ENCODE measurements around the gene POFUT1. TPM values are rescaled to one million over a fixed set of nuclear protein-coding genes. Genes with fewer than 3 reads are reported as not detected.
"Not testable (repeated sequence)": the region's sequence is repeated elsewhere in the genome, so short reads cannot be mapped to it uniquely, and the experiment has no call there.

The POFUT1 gene
- total RNA-seq, 1 donor from 2014 or later: 28.9 TPM

DNA sequence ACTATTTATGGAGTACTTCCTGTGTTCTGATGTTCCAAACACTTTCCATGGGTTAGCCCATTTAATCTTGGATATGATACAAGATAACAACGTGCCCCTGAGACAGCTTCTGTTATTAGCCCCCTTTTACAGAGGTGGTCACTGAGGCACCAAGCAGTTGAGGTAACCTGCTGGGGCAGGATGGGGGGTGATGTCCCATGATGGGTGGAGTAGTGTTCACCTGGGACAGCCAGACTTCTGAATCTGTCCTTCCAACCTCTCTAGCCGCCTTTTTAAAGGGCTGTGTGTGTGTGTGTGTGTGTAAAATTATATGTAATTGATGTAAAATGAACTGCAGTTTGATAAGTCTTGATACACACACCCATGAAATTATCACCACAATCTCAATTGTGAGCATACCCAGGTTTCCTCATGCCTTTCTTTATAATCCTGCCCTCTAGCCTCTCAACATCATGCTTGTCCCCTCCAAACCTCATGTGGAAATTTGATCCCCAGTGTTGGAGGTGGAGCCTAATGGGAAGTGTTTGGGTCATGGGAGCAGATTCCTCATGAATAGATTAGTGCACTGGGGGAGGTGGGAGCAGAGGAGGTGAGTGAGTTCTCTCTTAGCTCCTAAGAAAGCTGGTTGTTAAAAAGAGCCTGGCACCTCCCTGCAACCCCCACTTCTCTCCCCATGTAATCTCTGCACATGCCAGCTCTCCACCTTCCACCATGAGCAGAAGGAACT is 39.3 kb upstream of the POFUT1 start:
- no peak for DNase-seq
- H3K36me3 ChIP-seq: peaks cover 28% of the 10 kb centered on the region
- H3K9me3 ChIP-seq (replicated peaks): no peaks in the 10 kb centered on the region
- TF ChIP-seq, protein P1, sequence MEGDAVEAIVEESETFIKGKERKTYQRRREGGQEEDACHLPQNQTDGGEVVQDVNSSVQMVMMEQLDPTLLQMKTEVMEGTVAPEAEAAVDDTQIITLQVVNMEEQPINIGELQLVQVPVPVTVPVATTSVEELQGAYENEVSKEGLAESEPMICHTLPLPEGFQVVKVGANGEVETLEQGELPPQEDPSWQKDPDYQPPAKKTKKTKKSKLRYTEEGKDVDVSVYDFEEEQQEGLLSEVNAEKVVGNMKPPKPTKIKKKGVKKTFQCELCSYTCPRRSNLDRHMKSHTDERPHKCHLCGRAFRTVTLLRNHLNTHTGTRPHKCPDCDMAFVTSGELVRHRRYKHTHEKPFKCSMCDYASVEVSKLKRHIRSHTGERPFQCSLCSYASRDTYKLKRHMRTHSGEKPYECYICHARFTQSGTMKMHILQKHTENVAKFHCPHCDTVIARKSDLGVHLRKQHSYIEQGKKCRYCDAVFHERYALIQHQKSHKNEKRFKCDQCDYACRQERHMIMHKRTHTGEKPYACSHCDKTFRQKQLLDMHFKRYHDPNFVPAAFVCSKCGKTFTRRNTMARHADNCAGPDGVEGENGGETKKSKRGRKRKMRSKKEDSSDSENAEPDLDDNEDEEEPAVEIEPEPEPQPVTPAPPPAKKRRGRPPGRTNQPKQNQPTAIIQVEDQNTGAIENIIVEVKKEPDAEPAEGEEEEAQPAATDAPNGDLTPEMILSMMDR (IDR thresholded peaks at IDR 0.05; ENCODE audit: borderline replicate concordance): no peak
- no peak overlapping the region for H3K27ac ChIP-seq (replicated peaks)
- H3K4me1 ChIP-seq: peaks cover 8% of the 10 kb centered on the region
- intact Hi-C loops (cut with micrococcal nuclease): no loop called here
- no peaks in the 10 kb centered on the region for H3K27me3 ChIP-seq (ENCODE audit: low read depth)
- H3K4me3 ChIP-seq: no peak overlapping the region

DNA sequence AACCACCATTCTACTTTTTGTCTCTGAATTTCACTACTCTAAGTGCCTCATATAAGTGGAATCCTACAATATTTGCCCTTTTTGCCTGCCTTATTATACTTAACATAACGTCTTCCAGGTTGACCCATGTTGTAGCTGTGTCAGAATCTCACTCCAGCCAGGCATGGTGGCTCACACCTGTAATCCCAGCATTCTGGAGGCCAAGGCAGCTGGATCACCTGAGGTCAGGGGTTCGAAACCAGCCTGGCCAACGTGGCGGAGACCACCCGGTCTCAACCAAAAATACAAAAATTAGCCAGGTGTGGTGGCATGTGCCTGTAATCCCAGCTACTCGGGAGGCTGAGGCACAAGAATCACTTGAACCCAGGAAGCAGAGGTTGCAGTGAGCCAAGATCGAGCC is 30.0 kb upstream of the POFUT1 start:
- H3K36me3 ChIP-seq; H3K27ac ChIP-seq (replicated peaks); H3K27me3 ChIP-seq (ENCODE audit: low read depth); H3K4me3 ChIP-seq; H3K4me1 ChIP-seq; intact Hi-C loops (cut with micrococcal nuclease); DNase-seq; H3K9me3 ChIP-seq (replicated peaks): not testable (repeated sequence)

DNA sequence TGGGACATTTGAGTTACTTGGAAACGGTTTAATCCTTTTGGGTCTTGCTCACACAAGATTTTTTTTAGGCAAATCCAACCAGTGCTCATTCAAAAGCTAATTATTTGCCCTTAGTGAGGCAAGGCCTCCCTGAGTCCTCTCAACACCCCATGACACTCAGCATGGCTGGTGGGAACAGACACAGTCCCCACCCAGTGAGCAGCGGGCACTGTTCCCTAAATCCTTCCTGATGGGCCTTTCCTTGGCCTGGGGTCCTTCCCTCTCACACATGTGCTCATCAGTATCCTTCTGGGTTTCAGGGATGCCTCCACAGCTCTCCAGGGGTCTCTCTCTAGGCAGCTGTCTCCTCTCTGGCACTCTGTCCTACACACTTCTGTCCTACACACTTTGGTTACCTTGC is 28.2 kb upstream of the POFUT1 start:
- Histone ChIP-seq H3K4me1 (no peaks in the 10 kb centered on the region), H3K9me3 (replicated peaks) (no peaks in the 10 kb centered on the region), H3K27me3 (ENCODE audit: low read depth) (no peaks in the 10 kb centered on the region), H3K4me3 (no peak overlapping the region), H3K27ac (replicated peaks) (no peak overlapping the region), H3K36me3 (no peaks in the 10 kb centered on the region)
- no peak for DNase-seq
- intact Hi-C loops (cut with micrococcal nuclease): no loop called here
- TF ChIP-seq, protein P1 (IDR thresholded peaks at IDR 0.05; ENCODE audit: borderline replicate concordance): no peak

DNA sequence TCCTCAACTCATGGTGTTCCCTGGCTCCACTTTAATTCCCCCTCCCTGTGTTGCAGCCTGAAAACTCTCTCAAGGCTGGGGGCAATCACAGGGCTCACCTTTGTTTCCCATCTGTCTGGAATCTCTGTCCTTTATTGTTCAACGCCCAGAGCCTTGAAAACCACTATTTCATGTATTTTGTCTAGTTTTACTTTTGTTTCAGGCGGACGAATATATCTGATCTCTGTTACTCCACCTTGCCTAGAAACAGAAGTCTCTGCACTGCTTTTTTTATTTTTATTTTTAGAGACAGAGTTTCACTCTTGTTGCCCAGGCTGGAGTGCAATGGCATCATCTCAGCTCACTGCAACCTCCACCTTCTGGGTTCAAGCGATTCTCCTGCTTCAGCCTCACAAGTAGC is 27.7 kb upstream of the POFUT1 start:
- Histone ChIP-seq H3K4me1 (no peaks in the 10 kb centered on the region), H3K9me3 (replicated peaks) (no peaks in the 10 kb centered on the region), H3K4me3 (no peak overlapping the region), H3K27ac (replicated peaks) (no peak overlapping the region), H3K36me3 (no peaks in the 10 kb centered on the region), H3K27me3 (ENCODE audit: low read depth) (no peaks in the 10 kb centered on the region)
- intact Hi-C loops (cut with micrococcal nuclease): no loop called here
- TF ChIP-seq, protein P1 (IDR thresholded peaks at IDR 0.05; ENCODE audit: borderline replicate concordance): no peak
- DNase-seq: no peak

DNA sequence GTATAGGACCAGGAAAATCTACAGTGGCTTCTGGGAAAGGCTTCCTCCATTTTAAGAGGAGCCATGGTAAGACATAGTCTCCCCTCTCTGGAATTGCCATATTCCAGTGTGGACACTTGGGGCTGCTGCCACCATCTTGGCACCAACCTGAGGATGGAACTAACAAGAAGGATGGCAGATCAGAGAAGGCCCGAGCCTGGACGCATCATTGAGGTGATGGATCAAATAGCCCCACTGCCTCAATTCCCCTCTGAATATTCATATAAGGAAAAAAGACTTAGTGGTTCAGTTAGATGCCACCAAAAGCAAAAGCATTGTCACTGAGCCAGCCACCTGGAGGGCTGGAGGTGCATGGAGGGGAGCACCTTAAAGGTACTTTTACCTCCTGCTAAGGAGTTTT is 26.1 kb upstream of the POFUT1 start:
- H3K4me1 ChIP-seq: no peaks in the 10 kb centered on the region
- intact Hi-C loops (cut with micrococcal nuclease): no loop called here
- H3K27me3 ChIP-seq (ENCODE audit: low read depth): no peaks in the 10 kb centered on the region
- TF ChIP-seq, protein P1 (IDR thresholded peaks at IDR 0.05; ENCODE audit: borderline replicate concordance): no peak
- no peak overlapping the region for H3K27ac ChIP-seq (replicated peaks)
- DNase-seq: no peak
- H3K4me3 ChIP-seq: no peak overlapping the region
- H3K36me3 ChIP-seq: no peaks in the 10 kb centered on the region
- H3K9me3 ChIP-seq (replicated peaks): no peaks in the 10 kb centered on the region

DNA sequence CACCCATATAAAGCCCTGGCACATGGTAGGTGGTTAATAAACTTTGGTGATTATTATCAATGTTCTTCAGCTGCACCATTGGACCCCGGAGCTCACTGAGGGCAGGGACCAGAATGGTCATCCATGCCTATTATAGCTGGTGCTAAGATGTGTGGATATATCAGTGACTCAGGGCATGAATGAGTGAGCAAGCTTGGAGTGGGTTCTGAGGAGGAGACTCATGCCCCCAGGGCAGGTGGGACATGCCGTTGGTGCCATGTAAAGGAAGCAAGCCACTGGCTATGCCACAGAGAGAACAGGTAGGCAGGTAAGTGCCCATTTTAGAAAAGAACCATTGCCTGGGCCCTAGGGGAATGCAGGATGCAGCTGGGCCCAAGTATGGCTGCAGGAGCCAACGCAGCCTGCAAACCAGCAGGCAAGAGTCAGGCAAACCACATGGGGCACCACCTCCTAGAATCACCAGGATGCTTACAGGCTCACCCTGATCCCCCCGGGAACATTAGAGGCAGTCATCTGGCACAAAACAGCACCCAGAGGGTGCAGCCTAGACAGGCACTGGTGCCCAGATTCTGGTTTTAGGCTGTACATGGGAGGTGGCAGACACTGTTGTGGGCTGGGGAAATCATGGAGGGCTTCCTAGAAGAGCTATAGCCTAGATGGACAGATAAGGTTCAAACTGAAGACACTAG is 23.6 kb upstream of the POFUT1 start:
- Histone ChIP-seq H3K9me3 (replicated peaks) (no peaks in the 10 kb centered on the region), H3K27me3 (ENCODE audit: low read depth) (no peaks in the 10 kb centered on the region), H3K4me1 (peaks cover 12% of the 10 kb centered on the region), H3K4me3 (no peak overlapping the region), H3K36me3 (no peaks in the 10 kb centered on the region), H3K27ac (replicated peaks) (no peak overlapping the region)
- intact Hi-C loops (cut with micrococcal nuclease): no loop called here
- TF ChIP-seq, protein P1 (IDR thresholded peaks at IDR 0.05; ENCODE audit: borderline replicate concordance): no peak
- no peak for DNase-seq
